Posterior vena cava (tissue), 2 donors: ENCODE results near the gene AP2S1. TPM values are rescaled to one million over a fixed set of nuclear protein-coding genes. Genes with fewer than 3 reads are reported as not detected.
"Not testable (repeated sequence)": the region's sequence is repeated elsewhere in the genome, so short reads cannot be mapped to it uniquely, and the experiment has no call there.

Experiments used
- DNase-seq: peaks from one replicate; pipeline ENCODE4 v3.0.0-alpha.2; 2020; ENCODE audit warnings: low spot score
- intact Hi-C, 2 donors: fragments of 100-400 bp; cut with DNase I; formaldehyde crosslinking; loops; one replicate each; pipeline versions ENCODE4 v1.14.1 to v1.14.2; 2022 to 2023
- total RNA-seq, 2 donors: library from RNA; stranded (reverse); fragmentation: NEBNext Ultra II Directional; extraction: Animal tissue kit (Norgen Biotek cat#: 25700); gene quantifications; one replicate each; pipeline ENCODE4 v1.2.1, GENCODE V29; 2021
- donor health status: DM: yes; HTN: yes; CAD: no.
- donor health status: DM: yes; HTN: yes; CAD: no.

Gene AP2S1
- total RNA-seq, 2 donors from 2014 or later = 98.0 to 139 TPM

- intact Hi-C loops, DNase-seq: not testable (repeated sequence)
Measured at GRCh38 chr19:46871173-46871572, 20.5 kb upstream of the AP2S1 start.

GRCh38 chr19:46868025-46868802, 17.6 kb upstream of the AP2S1 start:
- intact Hi-C loops = loop anchor here in 1 of 2 donors (10.0 kb wide), 1 partner anchor 67 kb away; no protein-coding TSS in a partner anchor
- no peak for DNase-seq

GRCh38 chr19:46867170-46867569, 16.5 kb upstream of the AP2S1 start:
- no peak for DNase-seq
- intact Hi-C loops = loop anchor here in 1 of 2 donors (10.0 kb wide), 1 partner anchor 68 kb away; no protein-coding TSS in a partner anchor

GRCh38 chr19:46866407-46867136, 15.9 kb upstream of the AP2S1 start:
- intact Hi-C loops = loop anchor here in 1 of 2 donors (10.0 kb wide), 1 partner anchor 68 kb away; no protein-coding TSS in a partner anchor
- DNase-seq = no peak

- DNase-seq = peak; percentile 58
- intact Hi-C loops = loop anchor here (2.0 to 10.0 kb wide), 3 partner anchors 71 to 128 kb away; no protein-coding TSS in a partner anchor
Measured at GRCh38 chr19:46863818-46864629, 13.4 kb upstream of the AP2S1 start.

- intact Hi-C loops = loop anchor here (2.0 to 10.0 kb wide), 3 partner anchors 72 to 129 kb away; no protein-coding TSS in a partner anchor
- DNase-seq = peak; percentile 17
Measured at GRCh38 chr19:46862974-46863632, 12.5 kb upstream of the AP2S1 start.

GRCh38 chr19:46862503-46862834, 11.8 kb upstream of the AP2S1 start:
- intact Hi-C loops = loop anchor here (2.0 to 10.0 kb wide), 3 partner anchors 72 to 130 kb away; no protein-coding TSS in a partner anchor
- DNase-seq = peak; percentile 6

GRCh38 chr19:46861691-46862502, 11.3 kb upstream of the AP2S1 start:
- intact Hi-C loops = loop anchor here (2.0 to 10.0 kb wide), 3 partner anchors 73 to 130 kb away; no protein-coding TSS in a partner anchor
- peak; percentile 80 for DNase-seq

- peak; percentile 86 for DNase-seq
- intact Hi-C loops = loop anchor here (5.0 to 10.0 kb wide), 2 partner anchors 74 to 131 kb away; no protein-coding TSS in a partner anchor
Measured at GRCh38 chr19:46860846-46861690, 10.4 kb upstream of the AP2S1 start, which contains the start of gene ARHGAP35. Gene ARHGAP35 (plus strand): TSS chr19:46860997. CDS start chr19:46918676, 57,679 bp downstream.

- DNase-seq = peak; percentile 99
- intact Hi-C loops = loop anchor here (5.0 to 10.0 kb wide), 2 partner anchors 75 to 132 kb away; no protein-coding TSS in a partner anchor
Measured at GRCh38 chr19:46860125-46860845, 9.6 kb upstream of the AP2S1 start.

GRCh38 chr19:46859637-46860124, 9.0 kb upstream of the AP2S1 start:
- peak; percentile 86 for DNase-seq
- intact Hi-C loops = loop anchor here (5.0 to 10.0 kb wide), 2 partner anchors 75 to 133 kb away; no protein-coding TSS in a partner anchor

GRCh38 chr19:46856062-46857022, 5.7 kb upstream of the AP2S1 start:
- intact Hi-C loops = loop anchor here in 1 of 2 donors (5.0 kb wide), 1 partner anchor 136 kb away; no protein-coding TSS in a partner anchor
- peak; percentile 99 for DNase-seq

- intact Hi-C loops = loop anchor here in 1 of 2 donors (5.0 kb wide), 1 partner anchor 138 kb away; no protein-coding TSS in a partner anchor
- DNase-seq = peak; percentile 64
Measured at GRCh38 chr19:46854698-46855097, 4.1 kb upstream of the AP2S1 start.

GRCh38 chr19:46852830-46853229, 2.2 kb upstream of the AP2S1 start:
- intact Hi-C loops = no loop called here
- no peak for DNase-seq

GRCh38 chr19:46849610-46850009, 1.0 kb downstream of the AP2S1 start:
- DNase-seq = peak; percentile 69
- intact Hi-C loops = no loop called here
